GM19025 (cell line): ENCODE measurements around the gene TUBB.
A peak's percentile ranks its signal among the peaks of the same experiment; 100 is the strongest.

ENCODE experiments used
- ATAC-seq: cut with Tn5 transposase; IDR thresholded peaks from one replicate; pipeline ENCODE4 v1.9.1; 2021; ENCODE audit warnings: mild to moderate bottlenecking, low read depth, moderate library complexity; ENCODE audit not compliant: unreplicated experiment

The TUBB gene

GRCh38 chr6:30686908-30687658, 33.1 kb upstream of the TUBB start:
- ATAC-seq = peak; percentile 55

- no peak for ATAC-seq
These were observed 32.3 kb upstream of the TUBB start for GRCh38 chr6:30687659-30688431.

GRCh38 chr6:30688569-30688968, 31.6 kb upstream of the TUBB start:
- ATAC-seq = no peak

- no peak for ATAC-seq
These were observed 30.9 kb upstream of the TUBB start for GRCh38 chr6:30689022-30689865.

- ATAC-seq = no peak
These were observed 30.2 kb upstream of the TUBB start for GRCh38 chr6:30689985-30690384.

GRCh38 chr6:30690403-30691207, 29.5 kb upstream of the TUBB start, which contains the start of gene NRM:
Gene NRM, minus strand, starts transcription at chr6:30690984. Its CDS starts 10 bp downstream, at chr6:30690974.
- ATAC-seq = no peak

GRCh38 chr6:30691208-30691847, 28.8 kb upstream of the TUBB start:
- ATAC-seq = no peak

GRCh38 chr6:30696432-30696831, 23.7 kb upstream of the TUBB start:
- ATAC-seq = no peak

GRCh38 chr6:30700340-30700739, 19.8 kb upstream of the TUBB start:
- no peak for ATAC-seq

- no peak for ATAC-seq
These were observed 17.1 kb upstream of the TUBB start for GRCh38 chr6:30703011-30703410.

- ATAC-seq = no peak
These were observed 16.3 kb upstream of the TUBB start for GRCh38 chr6:30703821-30704220.

GRCh38 chr6:30705620-30706019, 14.5 kb upstream of the TUBB start:
- ATAC-seq = no peak

GRCh38 chr6:30707281-30707850, 12.8 kb upstream of the TUBB start:
- ATAC-seq = no peak

- ATAC-seq = no peak
These were observed 10.9 kb upstream of the TUBB start for GRCh38 chr6:30709101-30709868.

- no peak for ATAC-seq
These were observed 8.3 kb upstream of the TUBB start for GRCh38 chr6:30711758-30712380.

- no peak for ATAC-seq
These were observed 7.7 kb upstream of the TUBB start for GRCh38 chr6:30712441-30712945.

- no peak for ATAC-seq
These were observed 5.9 kb upstream of the TUBB start for GRCh38 chr6:30714263-30714662.

- ATAC-seq = no peak
These were observed 3.3 kb upstream of the TUBB start for GRCh38 chr6:30716879-30717128.
